Measurements from ENCODE around the gene ANKMY1. TPM values are rescaled to one million over a fixed set of nuclear protein-coding genes. Genes with fewer than 3 reads are reported as not detected.

ANKMY1 gene
- total RNA-seq, 1 experiment from 2014 or later: 28.3 TPM

- DNase-seq (ENCODE audit: low read depth, low spot score): no peak
- intact Hi-C loops (cut with micrococcal nuclease): no loop called here
- RAD21 ChIA-PET (ENCODE audit: low non-redundant PET in 1 of 2, low total read pairs in 2 of 2, uncharacterized antibody in 2 of 2, unreplicated experiment in 2 of 2): no interaction called here
These were observed 75.6 kb downstream of the ANKMY1 start for GRCh38 chr2:240482141-240482540.

More at GRCh38 chr2:240482141-240482540, 75.6 kb downstream of the ANKMY1 start:
- no peaks in the 10 kb centered on the region for H3K36me3 ChIP-seq (ENCODE audit: control insufficient read depth in 1 of 2, insufficient read depth in 2 of 2, low read length in 2 of 2)
- no peaks in the 10 kb centered on the region for H3K9me2 ChIP-seq (ENCODE audit: insufficient read depth)
- H3K9me3 ChIP-seq (ENCODE audit: control insufficient read depth in 1 of 2, insufficient read depth in 1 of 2, low read depth in 1 of 2, low read length in 2 of 2): no peaks in the 10 kb centered on the region
- ChIA-PET POLR2A (no interaction called here), CTCF (no interaction called here)
- H3K79me2 ChIP-seq (ENCODE audit: insufficient read depth, low read length): no peaks in the 10 kb centered on the region
- H3K27ac ChIP-seq (ENCODE audit: low read depth, low read length): no peak overlapping the region
- ATAC-seq: no peak
- no peak overlapping the region for H3K4me2 ChIP-seq (ENCODE audit: low read length)
- no peaks in the 10 kb centered on the region for H3K4me1 ChIP-seq (ENCODE audit: control insufficient read depth in 1 of 2, insufficient read depth in 2 of 2, low read length in 2 of 2)
- H3K4me3 ChIP-seq (replicated peaks in 1 of 2; ENCODE audit: low read depth in 1 of 2, low read length in 2 of 2): no peak overlapping the region
- H3K9ac ChIP-seq (ENCODE audit: low read length): no peak overlapping the region
- H4K20me1 ChIP-seq (ENCODE audit: insufficient read depth): no peaks in the 10 kb centered on the region
- H3K27me3 ChIP-seq (ENCODE audit: insufficient read depth, low read length): no peaks in the 10 kb centered on the region
- TF ChIP-seq FOSL1 (IDR thresholded peaks at IDR 0.05; ENCODE audit: low read depth) (no peak), TCF7L2 (IDR thresholded peaks at IDR 0.05; ENCODE audit: borderline replicate concordance, extremely low read depth, insufficient read depth, insufficient read length) (no peak), JUND (IDR thresholded peaks at IDR 0.05) (no peak), POLR2AphosphoS5 (IDR thresholded peaks at IDR 0.05; ENCODE audit: low read depth, low read length) (no peak), ZFX (IDR thresholded peaks at IDR 0.05) (no peak), SRF (IDR thresholded peaks at IDR 0.05; ENCODE audit: low read depth) (no peak), ZNF274 (IDR thresholded peaks at IDR 0.05; ENCODE audit: low read depth, low read length) (no peak), SP1 (IDR thresholded peaks at IDR 0.05; ENCODE audit: low read depth) (no peak), CEBPB (IDR thresholded peaks at IDR 0.05; ENCODE audit: low read depth) (no peak), EGR1 (IDR thresholded peaks at IDR 0.05; ENCODE audit: low read depth) (no peak), RAD21 (IDR thresholded peaks at IDR 0.05; ENCODE audit: low read depth) (no peak), CBX3 (IDR thresholded peaks at IDR 0.05; ENCODE audit: low read depth) (no peak), ZBTB33 (IDR thresholded peaks at IDR 0.05; ENCODE audit: extremely low read depth, insufficient replicate concordance, low read length) (no peak), MAX (IDR thresholded peaks at IDR 0.05) (no peak), EZH2 (IDR thresholded peaks at IDR 0.05) (no peak), EZH2phosphoT487 (IDR thresholded peaks at IDR 0.05; ENCODE audit: borderline replicate concordance) (no peak), ATF3 (IDR thresholded peaks at IDR 0.05) (no peak)
- no peak overlapping the region for H2AFZ ChIP-seq (ENCODE audit: low read depth, low read length, poor library complexity, severe bottlenecking)
- no TSS peak for BruUV-seq (replicated peaks)

All from HCT116 (cell line).